Right hindlimb (tissue), 1 donor: Measurements from ENCODE around the gene NREP.
A peak's percentile ranks its signal among the peaks of the same experiment; 100 is the strongest.
"Not testable (repeated sequence)": the region's sequence is repeated elsewhere in the genome, so short reads cannot be mapped to it uniquely, and the experiment has no call there.

Experiments used
- DNase-seq: peaks from one replicate; pipeline ENCODE4 v3.0.0-alpha.2; 2018

NREP gene

GRCh38 chr5:111735583-111736270, 21.3 kb downstream of the NREP start:
- DNase-seq = peak; percentile 59

DNA sequence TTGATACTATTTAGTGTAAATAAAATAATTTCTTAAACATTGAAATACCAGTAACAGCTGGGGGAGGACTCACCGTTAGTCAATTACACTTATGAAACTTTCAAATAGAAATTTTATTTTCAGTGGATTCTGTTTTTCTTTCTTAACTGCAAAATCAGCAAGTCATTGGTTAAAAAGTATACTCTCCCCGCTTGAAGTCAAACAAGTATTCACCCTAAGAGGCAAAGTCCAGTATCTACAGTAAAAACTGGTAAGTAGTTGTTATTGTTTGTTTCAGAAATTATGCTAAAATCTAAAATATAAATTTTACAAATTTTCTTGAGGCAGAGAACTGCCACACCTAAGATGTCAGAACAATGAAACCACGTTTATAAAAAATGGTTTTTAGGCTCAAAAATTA, 22.4 kb downstream of the NREP start:
- no peak for DNase-seq

GRCh38 chr5:111734013-111734412, 23.0 kb downstream of the NREP start:
- DNase-seq = no peak

GRCh38 chr5:111733571-111733970, 23.4 kb downstream of the NREP start:
- no peak for DNase-seq

GRCh38 chr5:111731638-111732037, 25.4 kb downstream of the NREP start:
- no peak for DNase-seq

GRCh38 chr5:111730659-111731382, 26.2 kb downstream of the NREP start:
- no peak for DNase-seq

DNA sequence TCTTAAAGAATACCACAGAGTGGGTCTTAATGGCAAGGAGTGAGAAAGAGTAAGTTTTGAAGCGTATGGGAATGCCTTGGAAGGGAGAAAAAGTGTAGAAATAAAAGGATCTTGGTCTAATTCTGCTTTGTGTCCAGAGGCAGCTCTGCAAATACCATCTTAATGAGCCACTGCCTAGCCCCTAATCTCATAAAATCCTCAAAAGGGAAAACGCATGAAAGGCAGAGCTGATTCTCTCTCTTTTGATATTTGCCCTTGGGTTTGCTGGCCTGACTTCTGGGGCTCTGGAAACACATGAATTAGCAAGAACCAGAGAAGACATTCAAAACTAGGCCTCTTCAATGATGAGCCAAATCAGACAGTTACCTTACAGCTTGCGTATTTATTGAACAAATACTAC, 28.1 kb downstream of the NREP start:
- no peak for DNase-seq

GRCh38 chr5:111726986-111727385, 30.0 kb downstream of the NREP start:
- no peak for DNase-seq

DNA sequence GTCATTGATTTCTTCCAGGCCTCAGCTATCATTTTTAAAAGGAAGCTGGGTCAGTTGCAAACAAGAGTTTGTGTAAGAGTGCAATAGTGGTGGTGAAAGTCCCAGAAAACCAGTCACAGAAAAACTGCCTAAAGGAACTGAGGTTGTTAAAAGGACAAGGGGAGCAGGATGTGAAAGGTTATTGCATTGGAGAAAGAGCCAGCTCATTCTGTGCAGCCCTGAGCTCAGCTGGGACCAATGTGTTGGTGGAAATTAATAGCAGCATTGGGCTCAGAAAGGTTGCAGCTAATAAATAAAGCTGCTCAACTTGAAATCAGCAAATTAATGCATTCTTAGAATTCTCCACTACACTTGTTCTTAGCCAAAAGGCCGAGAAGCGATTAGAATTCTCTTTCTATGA, 34.9 kb downstream of the NREP start:
- DNase-seq = no peak

DNA sequence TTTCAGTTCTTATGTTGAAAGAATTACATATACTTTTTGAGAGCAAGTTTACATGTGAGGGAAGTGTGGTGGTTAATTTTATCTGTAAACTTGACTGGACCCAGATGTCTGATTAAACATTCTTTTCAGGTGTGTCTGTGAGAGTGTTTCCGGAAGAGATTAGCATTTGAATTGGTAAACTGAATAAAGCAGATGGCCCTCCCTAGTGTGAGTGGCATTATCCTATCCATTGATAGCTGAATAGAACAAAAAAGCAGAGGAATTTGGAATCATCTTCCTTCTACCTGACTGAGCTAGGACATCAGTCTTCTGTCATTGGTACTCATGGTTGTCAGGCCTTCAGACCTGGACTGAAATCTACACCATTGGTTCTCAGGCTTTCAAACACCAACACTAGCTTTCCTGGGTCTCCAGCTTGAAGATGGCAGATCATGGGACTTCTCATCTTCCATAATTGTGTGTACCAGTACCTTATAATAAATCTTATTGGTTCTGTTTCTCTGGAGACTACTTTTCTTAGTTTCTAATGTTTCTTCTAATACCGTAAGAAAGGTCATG, 36.6 kb downstream of the NREP start:
- DNase-seq = no peak

DNA sequence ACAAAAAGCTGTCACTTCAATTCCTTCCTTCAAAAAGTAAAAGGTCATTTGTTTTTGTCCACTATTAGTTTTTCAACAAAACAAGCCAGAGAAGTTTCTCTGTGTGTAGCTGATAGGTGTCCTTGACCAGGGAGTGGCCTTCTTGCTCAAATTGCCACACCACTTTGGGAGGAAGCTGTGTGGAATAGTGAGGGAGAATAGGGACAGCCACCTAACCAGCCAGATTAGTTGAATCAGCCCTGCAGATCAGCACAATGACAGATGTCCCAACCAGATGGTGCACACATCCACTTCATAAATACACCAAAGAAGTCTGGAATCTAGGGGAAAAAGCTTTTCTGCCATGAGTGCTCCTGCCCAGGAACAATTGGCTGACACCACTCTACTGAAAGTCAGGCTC, 37.2 kb downstream of the NREP start:
- no peak for DNase-seq

DNA sequence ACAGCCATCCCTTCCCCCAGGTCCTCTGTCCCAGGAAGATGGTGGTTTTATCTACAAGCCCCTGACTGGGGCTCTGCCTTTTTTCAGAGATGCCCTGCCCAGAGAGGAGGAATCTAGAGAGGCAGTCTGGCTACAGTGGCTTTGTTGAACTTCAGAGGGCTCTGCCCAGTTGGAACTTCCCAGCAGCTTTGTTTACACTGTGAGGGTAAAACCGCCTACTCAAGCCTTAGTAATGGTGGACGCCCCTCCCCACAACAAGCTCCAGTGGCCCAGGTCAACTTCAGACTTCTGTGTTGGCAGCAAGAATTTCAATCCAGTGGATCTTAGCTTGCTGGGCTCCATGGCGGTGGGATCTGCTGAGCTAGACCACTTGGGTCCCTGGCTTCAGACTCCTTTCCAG, 40.2 kb downstream of the NREP start:
- DNase-seq = not testable (repeated sequence)

DNA sequence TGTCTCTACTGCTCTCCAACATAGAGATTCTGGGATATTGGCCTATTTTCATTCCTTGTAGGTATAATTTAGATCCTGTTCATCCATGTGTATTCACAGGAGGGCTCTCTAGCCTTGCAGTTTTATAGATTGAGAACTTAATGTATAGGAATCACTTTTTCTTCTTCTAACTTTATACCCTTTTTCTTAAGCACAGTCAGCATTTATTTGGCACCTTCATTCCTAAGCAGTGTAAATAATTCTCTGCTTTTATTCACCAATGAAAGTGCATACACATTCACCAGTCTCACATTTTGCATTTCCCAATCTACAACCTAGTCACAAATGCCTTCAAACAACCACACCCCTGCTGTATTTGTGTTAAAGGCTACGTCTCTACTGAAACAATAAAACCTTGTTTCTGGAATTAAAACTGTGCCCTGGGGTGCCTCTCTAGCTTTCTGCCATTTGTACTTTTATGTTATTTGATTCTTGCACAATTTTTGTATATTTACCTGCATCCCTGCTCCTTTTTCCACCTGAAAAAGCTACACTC, 49.3 kb downstream of the NREP start:
- no peak for DNase-seq

- DNase-seq = no peak
Measured at GRCh38 chr5:111706345-111706744, 50.6 kb downstream of the NREP start.

DNA sequence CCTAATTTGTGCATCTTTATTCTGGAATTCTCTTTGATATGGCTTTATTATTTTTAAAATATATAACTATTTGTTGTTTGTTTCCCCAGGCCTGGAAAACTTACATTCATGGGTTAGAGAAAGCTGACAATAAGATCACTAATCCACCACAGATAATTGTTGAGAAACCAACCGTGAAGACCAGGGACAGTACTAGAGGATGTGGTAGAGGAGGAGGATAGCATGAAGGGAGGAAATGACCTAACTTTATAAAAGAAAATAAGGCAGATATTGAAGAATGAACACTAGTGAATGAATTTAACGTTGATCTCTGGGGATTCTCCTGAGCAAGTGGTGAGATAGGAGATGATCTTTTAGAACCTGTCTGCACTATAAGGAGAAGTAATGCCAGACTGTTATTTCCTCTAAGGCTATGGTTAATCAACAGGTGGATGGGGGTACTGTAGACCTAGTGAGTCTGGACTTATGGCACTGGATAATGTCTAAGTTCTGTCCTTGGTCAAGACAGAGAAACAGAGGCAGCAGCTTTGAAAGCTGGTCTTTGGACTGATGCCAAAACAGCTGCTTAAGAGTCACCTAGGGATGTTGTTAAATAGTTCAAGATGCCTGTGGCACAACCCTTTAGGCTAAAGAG, 52.4 kb downstream of the NREP start:
- no peak for DNase-seq

DNA sequence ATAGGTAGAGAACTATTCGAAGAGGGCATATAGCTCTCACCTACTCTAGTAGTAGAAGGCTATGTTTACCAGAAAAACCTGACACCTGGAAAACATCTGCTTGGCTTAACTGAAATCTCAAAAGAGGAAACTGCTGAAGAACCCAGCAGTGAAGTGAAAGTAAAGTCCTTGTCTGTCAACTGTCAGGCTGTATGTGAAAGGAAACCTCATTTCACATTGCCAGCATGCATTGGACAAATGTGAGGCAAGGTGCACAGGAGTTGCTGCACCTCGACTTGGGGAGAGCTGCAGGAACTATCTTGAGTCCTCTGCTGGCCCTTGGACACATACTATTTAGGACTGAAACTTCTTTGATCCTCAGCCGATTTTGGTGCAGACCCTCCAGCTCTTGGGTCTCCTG, 53.3 kb downstream of the NREP start:
- no peak for DNase-seq

DNA sequence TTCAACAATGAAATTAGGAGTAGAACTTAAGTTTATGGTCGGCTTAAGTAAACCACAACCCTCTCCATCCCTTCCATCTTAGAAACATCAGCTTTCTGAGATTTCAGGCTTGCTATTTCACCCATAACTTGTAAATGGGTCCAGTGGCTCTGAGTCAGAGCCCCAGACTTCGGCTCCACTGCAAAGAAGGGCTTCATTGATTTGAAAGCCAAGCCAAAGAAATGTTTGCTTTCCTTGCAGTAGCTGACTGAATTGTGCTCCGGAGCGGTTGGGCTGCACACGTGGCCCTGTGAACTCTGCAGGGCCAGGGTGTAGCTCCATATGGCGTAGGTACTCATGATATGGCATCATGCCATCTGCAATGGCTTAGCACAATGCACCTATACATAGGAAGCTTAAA, 57.0 kb downstream of the NREP start:
- DNase-seq = no peak

DNA sequence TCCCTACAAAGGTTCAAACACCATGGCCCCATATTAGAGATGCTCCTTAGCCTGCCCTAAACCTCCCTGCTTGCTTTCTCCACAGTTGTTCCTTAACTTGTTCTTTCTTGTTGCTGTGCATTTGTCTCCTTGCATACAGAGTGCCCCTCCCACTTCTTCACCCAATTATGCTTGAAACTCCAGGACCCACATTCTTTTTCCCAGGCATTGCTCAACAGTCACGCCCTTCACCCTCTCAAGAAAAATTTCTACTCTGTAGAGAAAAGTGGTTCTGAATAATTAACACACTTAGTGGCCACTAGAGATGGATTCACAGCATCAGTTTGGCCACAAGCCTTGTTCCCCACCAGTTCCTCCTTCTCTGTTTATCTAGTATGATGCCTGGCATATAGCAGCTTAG, 57.7 kb downstream of the NREP start:
- no peak for DNase-seq

DNA sequence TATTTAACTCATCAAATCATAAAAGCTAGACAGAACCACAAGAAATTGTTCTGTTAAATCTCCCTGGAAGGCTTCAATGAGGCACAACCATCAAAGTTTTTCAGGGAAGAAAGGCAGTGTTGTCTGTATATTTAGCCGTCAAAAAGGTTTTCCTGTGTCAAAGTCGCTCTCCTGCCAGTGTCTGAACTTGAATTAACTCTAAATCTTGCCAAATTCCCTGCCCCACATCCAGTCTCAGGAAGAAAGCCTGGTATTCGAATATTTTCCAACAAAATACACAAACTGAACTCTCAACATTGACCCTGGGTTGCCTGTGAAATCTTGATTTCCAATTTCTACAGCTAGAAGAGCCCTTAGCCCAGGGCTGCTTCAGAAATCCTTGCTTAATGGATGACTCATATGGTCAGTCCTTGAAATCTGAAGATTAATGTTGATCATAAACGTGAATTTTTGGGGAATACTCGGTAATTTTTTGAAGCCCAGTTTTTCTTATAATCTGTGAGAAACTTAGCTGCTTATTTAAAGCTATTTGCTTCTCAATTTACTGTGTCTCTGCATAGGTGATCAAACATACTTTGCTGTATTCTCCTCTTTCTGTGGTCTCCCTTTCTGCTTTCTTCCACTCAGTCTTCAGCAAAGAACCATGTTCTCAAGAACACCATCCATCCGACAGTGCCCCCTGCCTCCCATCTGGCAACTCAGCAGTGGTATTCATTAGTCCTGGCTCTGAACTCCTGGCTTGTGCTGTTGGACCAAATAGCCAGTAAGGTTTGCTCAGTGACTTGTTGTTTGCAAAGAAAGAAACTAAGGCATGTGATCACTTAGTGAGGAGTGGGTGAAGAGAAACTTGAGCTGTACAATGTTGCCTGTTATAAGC, 58.9 kb downstream of the NREP start:
- DNase-seq = no peak

DNA sequence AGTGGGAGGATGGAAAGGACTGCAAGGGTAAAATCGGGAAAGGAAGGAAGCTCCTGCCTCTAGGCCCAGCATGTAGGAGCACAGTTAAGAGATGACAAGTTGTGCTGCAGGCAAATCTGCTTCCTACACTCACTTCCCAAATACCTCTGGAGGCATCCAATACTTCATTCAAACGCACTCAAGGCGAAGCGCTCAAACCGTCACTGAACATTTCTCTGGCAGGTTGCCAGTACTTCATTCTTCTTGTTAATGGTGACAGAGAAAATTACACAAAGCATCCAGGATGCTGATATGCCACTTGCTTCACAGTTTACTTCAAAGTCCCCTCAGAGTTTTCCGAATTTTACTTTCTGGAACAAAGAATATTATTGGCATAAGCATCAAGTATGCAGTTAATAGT, 59.8 kb downstream of the NREP start:
- no peak for DNase-seq

GRCh38 chr5:111695991-111696390, 61.0 kb downstream of the NREP start:
- no peak for DNase-seq

- no peak for DNase-seq
Measured at GRCh38 chr5:111694133-111694532, 62.9 kb downstream of the NREP start.

- no peak for DNase-seq
Measured at GRCh38 chr5:111691914-111692313, 65.1 kb downstream of the NREP start.
